HL-60/S4 (cell line): ENCODE data around the gene APRT.
"Not testable (repeated sequence)": the region's sequence is repeated elsewhere in the genome, so short reads cannot be mapped to it uniquely, and the experiment has no call there.

Experiments
- in situ Hi-C: fragments of 300-500 bp; cut with MboI; formaldehyde crosslinking; loops from 2 replicates; pipeline ENCODE4 v1.14.3; 2022; ENCODE audit warnings: low sequenced_read_pairs

Gene APRT

DNA sequence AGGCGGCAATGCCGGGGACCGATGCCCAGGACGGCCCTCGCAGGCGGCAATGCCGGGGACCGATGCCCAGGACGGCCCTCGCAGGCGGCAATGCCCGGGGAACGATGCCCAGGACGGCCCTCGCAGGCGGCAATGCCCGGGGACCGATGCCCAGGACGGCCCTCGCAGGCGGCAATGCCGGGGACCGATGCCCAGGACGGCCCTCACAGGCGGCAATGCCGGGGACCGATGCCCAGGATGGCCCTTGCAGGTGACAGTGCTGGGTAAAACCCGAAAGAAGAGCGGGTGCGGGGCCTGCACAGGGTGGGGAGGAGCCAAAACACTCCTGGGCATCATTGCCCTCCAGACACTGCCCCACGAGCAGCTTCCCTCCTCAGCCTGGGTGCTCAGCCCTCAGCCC lies 11.9 kb upstream of the APRT start:
- in situ Hi-C loops = not testable (repeated sequence)

DNA sequence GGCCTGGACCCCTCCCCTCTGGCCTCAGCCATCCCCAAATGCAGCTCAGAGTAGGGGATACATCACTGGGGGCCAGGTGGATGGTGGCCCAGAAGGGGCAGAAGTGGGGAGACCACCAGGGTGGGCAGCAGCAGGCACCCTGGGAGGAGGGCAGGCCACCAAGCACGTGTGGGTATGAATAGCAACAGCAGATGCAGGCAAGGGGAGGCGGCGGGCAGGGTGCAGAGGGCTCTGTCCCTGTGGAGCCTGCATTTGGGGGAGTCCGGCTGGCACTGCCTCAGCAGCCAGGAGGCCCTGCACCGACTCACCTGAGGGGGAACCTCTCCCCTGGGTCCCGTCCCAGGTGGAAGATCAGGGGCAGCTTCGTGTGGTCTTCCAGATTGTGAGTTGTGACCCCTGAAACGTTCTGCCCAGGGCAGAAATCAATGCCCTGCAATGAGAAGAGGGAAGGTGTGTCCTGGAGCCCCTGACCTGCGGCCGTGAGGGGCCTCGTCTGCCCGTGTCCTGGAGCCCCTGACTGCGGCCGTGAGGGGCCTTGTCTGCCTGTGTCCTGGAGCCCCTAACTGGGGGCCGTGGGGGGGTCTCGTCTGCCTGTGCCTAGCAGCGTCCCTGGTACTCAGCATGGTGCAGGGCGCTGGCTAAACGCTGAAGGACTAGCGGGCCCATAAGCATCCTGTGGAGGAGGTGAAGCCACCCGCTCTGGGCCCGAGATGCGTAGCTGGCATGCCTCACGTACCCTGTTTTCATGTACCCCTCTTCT lies 10.7 kb upstream of the APRT start:
- in situ Hi-C loops = no loop called here

DNA sequence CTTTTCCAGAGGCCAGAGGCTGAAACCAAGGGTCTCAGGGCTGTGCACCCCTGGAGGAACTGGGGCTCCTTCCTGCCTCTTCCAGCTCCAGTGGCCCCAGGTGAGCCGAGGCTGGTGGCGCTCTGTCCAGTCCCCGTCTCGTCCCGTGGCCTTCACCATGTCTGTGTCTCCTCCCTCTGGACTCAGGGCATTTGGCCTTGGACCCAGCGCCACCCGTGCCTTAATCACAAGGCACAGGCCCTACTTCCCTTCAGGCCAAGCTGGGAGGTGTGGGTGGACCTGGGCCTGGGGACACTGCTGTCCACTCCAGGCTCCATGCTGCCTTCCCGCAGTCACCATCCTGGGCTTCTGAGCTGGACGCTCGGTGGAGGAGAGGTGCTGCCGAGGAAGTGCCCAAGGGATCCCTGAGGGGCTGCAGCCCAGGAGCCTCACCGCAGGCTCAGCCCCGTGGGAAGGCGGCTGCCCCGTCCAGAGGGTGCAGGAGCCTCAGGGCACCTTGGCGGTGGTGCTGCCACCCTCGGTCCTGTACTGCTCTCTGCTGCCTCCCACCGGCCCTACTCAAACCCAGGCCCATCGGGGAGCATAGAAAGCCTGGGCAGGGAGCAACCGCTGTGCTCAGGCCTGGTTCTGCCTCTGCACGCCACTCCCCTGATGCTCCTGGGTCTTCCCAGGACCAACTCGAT lies 9.6 kb upstream of the APRT start:
- in situ Hi-C loops = no loop called here

DNA sequence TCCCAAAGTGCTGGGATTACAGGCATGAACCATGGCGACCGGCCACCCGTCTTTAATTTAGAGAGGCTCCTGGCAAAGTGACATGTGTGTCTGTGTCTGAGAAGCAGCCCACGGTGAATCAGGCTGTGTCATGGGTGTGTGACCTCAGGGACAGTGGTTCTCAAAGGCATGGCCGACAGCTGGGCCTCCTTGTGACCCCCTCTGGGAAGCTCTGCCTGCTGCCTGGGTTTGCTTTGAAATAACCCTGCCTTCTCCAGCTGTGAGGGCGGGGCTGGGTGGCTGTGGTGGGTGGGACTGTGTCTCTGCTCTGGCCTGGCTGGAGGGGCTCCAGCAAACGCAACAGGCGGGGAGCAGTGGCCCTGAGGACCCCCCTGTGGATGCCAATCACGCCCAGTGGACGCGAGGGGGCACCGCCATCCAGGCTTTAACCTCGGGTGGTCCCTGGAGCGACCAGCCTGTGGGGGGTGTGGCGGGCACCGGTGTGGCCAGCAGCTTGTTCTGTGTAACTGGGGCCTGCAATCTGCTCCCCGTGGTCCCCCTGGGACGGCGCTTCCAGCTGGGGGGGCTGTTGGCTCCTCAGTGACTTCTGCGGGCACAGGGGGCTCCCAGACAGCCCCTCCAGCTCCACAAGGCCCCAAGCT lies 8.8 kb upstream of the APRT start:
- in situ Hi-C loops = no loop called here

DNA sequence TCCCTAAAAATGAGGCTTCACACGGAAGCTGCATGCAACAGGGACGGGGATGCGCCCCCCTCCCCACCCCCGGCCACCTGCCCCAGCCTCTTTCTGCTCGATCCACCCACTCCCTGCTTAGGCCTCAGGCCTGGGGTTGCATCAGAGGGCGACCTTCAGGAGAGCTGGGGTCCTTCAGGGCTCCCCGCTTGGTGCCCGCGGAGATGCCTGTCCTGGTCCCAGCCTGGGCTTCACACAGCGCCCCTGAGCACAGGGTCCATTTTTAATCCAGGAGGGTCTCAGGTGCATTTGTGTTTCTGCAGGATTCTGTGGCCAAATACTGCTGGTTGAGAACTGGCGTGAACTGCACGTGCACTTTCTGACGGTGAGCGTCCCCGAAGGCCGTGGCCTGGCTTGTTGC lies 7.4 kb upstream of the APRT start:
- in situ Hi-C loops = no loop called here

DNA sequence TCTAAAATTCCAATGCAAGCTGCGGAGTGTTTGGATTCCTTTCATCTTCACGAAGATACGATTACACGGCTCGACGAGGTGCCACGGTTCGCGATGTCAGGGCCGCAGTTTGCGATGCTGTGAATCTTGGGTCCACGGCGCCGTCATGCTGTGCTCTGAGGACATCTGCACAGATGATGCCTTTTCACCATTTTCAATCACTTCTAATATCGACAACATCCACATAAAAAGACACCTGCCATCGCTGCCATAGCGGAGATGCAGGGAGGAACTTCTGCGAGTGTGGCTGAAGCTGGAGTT lies 6.8 kb upstream of the APRT start:
- in situ Hi-C loops = no loop called here

DNA sequence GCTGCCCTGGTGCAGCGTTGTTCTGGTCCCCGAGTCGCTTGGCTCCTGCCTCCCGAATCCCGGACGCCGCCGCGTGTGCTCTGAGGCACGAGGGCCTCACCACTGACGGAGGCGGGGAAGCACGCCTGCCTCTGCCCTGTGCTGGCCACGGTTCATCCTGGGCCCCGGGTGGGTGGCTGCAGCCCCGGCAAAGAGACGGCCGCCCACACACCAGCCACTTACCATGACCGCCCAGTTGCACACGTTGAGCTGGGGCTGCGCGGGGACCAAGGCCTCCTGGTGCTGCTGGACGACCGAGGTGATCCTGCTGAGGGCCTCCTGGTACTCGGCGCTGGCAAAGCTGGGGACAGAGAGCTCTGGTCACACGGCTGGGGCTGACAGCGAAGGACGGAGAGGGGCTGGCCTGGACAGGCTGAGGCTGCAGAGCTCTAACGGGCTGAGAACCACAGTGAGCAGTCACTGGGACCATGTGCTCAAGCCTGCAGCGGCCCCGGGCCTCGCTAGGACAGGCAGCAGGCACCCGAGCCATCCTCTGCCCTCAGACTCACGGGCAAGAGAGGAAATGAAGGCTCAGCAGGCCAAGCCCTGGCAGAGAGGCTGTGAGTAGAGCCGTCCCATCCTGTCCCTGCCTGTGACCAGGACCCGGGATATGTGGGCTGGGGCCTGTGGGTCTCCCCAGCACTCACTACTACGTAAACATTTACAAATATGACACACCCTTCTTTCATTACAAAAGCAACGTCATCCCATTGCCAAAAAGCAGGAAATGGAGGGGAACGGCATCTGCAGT lies 6.3 kb upstream of the APRT start:
- in situ Hi-C loops = no loop called here

DNA sequence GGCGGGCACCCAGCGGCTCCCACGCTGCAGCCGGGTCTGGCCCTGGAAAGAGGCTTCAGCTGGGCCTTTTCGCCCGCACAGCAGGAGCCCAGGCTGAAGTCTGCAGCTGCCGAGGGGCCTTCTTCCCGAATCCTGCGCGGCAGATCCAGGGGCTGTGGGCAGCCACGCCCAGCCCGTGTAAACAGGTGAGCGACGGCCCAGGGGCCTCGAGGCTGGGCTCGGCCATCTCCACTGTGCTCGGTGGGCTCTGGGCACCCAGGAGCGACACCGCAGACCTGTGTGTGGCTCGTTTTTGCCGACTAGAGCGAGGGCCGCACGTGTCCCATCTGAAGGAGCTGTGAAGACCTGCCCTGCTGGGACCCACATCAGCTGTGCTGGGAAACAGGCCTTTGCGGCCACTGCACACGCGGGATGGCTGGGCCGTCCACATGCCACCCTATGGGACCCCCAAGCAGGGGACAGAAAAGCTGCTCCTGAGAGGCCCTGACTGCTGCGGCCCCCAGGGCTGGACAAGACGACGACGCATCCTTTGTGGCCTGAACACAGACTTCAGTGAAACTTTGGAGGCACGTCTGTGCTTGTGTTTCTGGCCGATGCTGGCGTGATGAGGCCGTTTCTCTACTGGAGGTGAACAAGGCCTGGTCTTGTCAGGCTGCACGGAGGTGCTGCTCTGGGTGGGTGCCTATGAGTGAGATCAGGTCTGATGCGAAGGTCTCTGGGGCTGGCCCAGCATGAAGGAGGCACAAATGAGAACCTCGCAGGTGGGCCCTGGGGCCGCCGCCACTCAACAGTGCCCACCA lies 5.2 kb upstream of the APRT start:
- in situ Hi-C loops = no loop called here

DNA sequence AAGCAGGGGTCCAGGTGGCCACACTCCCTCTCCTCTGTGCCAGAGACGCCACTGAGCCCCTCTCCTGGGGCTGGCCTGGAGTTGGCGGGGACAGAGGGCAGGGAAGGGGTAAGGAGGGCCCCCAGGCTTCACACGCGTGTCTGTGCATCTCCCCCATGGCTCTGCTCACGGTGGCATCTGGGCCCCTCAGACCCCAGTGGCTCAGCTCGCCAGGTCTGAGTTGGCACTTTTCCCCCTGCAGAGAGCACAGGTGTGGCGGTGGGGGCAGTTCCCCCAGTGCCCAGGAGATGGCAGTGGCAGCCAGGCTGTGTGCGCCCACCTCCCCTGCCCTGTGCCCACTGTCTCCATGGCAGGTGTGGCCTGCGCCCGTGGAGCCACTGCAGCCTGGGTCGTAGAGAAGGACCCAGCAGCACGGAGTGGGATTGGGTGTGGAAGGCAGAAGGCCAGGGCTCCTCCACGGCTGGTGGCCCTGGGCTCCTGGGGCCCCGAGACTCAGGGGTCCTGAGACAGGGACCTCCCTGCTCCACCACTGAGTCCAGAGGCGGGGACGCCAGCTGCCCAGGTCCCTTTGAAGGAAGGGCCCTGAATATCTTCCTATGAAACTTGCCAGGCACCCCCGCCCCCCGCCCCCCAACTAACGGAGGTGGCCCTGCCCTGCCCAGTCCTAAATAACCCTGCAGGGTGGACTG lies 4.3 kb upstream of the APRT start:
- in situ Hi-C loops = no loop called here

DNA sequence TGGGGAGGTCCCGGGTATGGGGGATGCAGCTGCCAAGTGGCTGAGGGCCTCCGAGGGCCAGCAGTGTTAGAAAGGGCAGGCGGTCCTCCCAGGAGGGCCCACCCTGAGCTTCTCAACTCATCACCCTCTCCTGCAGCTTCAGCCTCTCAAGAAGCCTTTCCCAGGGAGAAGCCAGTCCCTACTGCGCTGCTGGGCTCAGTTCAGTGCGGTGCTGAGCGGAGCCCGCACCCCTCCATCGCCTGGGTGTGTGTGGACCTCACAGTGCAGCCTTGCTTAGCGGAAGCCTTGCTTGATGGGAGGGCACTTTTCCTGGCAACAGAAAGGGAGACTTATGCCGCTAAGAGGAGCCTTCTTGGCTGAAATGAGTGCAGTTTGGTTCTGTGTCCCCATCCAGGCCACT lies 3.5 kb upstream of the APRT start:
- in situ Hi-C loops = no loop called here

DNA sequence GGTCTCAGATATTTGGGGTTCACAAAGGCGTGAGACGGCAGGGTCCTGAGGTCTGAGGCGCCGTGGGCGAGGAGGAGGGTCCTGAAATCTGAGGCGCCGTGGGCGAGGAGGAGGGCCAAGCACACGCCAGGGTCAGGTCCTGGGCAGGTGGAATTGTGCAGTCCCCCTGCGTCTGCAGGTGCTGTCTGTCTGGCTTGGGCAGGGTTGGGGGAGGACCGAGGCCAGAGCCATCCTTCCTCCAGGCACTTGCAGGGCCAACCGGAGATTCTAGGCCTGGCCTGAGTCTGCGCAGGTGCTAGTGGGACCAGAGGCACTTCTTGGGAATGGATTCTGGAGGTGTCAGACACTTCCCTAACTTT lies 2.4 kb upstream of the APRT start:
- in situ Hi-C loops = no loop called here

DNA sequence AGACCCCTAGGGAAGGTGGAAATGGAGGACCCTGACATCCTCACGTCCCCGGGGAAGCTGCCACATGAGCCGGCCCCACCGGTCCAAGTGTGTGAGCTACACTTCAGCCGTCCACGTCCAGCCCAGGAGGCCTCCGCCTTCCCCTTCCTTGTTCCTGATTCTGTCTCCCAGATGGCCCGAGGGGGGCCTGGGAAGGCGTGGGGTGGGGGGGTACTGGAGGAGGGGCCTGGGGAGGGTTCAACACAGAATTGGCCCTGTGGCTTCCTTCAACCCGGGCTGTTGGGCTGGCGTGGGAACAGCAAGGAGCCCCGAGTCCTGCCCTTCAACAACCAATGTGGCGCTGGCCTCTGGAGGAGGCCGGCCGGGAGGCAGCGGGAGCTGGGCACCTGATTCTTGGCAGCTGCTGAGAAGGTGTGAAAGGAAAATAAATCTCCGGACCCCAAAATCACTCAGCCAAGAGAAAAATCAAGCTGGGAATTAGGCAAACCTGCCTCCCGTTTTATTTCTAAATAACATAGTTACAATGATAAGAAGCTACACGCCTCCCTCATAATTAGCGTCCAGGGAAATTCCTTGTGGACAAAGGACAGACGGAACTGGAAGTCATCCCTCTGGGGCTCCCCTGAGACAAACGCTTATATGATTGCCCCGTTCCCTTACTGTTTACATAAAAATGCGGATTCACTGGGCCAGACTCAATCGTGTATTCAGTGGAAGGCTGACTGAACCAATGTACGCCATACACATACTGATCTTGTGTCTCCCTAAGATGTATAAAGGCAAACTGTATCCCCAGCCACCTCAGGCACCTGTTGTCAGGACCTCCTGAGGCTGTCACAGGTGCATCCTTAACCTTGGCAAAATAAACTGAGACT lies 1.8 kb upstream of the APRT start:
- in situ Hi-C loops = no loop called here

DNA sequence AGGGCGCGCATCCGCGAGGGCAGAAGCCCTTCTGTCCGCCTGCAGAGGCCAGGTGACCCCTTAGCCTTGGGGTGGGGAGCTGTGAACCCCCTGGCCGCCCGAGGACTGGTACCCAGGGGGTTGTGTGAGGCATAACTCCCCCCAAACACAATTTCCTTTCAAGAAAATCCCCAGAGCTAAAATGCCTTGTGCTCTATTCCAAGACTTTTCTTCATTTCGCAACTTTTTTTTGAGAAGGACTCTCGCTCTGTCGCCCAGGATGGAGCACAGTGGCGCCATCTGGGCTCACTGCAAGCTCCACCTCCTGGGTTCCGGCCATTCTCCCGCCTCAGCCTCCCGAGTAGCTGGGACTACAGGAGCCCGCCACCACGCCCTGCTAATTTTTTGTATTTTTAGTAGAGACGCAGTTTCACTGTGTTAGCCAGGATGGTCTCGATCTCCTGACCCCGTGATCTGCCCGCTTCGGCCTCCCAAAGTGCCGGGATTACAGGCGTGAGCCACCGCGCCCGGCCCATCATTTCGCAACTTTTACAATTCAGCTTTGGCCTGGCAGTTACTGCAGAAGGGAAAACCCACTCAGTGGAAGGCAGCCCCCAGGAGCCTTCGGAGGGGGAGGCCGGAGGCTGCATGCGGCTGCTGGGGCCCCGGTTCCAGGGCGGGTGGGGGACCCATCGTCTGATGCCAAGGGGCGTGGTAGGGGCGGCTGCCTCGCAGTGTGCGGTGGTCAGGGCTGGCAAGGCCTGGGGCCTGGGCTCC lies 963 bp upstream of the APRT start:
- in situ Hi-C loops = no loop called here

DNA sequence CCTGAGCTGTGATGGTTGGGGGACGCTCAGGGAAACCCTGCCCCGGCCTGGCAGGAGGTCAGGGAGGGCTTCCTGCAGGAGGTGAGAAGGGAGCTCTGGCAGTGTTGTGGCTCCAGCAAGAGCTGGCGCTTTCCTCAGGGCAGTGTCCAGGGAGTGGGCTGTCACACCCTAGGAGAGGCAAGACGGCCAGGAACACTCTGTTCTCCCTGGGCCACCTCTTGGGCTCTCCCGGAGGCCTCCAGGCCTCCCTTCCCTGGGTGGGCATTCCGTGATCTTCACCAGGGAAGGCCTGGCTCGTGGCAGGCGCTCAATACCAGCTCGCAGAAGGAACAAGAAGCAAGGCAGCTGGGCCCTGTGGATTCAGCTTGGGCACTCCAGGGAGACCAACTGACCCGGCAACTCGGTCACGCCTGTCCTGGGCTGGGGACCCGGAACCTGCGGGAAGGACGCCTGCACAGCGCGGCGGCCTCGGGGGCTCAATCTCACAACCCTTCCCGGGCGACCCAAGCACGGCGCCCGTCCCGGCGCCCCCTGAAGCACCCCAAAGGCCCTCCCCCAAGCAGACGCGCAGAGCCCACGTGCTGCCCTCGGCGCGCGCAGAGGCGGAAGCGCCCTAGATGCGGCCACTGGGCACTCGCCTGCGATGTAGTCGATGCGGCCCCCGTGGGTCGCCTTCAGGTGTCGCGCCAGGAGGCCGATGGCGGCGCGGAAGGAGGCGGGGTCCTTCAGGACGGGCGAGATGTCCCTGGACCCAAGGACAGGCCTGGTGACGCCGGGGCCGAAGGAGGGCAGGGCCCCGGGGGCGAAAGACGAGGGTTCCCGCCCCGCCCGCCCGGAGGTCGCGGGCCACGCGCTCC lies 588 bp downstream of the APRT start:
- in situ Hi-C loops = no loop called here

DNA sequence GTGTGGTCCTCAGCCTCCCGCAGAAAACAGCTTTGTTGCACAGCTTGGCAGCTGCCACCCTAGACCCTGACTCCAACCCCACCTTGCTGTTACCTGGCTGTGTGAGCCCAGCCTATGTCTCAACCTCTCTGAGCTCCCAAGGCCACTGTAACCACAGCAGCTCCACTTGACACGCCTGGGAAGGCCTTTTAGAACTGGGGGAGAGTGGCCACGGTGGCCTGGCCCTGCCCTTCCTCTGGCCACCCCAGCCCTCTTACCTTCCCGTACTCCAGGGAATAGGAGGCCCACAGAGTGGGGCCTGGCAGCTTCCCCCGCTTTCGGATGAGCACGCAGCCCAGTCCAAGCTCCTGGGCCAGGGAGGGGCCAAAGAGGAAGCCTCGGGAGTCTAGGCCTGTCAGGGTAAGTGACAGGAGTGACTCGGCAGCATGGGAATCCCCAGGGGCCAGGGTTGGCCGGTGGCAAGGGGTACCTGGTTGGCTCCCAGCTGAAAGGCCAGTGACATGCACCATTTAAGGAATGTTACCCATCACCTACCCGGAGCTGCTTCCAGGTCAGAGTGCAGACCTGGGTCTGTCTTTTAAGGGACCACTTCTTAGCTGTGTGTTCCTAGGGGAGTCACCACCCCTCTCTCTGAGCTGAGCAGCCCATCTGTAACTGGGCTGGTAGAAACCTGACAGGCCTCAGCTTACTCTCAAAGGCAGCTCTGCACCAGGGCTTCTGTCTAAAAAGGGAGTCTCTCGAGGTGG lies 1.4 kb downstream of the APRT start:
- in situ Hi-C loops = no loop called here

DNA sequence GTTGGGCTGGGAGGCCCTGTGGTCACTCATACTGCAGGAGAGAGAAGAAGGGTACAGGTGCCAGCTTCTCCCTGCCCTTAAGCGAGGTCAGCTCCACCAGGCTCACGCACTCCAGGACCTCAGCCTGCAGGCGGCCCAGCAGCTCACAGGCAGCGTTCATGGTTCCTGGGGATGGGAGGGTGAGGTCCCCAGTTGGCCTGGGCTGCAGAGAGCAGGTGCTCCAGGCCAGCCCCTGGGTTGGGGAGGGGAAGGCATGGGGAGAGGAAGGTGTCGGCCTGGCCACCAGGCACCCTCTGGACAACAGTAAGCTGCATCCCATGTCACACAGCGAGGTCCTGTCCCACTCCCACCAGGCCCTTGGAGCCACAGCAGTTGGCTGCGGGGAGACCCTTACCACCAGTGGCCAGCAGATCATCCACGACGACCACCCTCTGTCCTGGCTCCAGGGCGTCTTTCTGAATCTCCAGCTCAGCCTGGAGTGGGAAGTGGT lies 2.0 kb downstream of the APRT start:
- in situ Hi-C loops = no loop called here
